ENCODE results near the gene ZNF688.

GRCh38 chr16:30619638-30620037, 48.1 kb upstream of the ZNF688 start:
- TF ChIP-seq CTCF (IDR thresholded peaks at IDR 0.05) (no peak), POLR2A (IDR thresholded peaks at IDR 0.05) (no peak)

Measured in right lobe of liver (tissue), 4 donors.